Right lobe of liver (tissue), 4 donors: ENCODE results near the gene MC2R.

Source experiments
- POLR2A ChIP-seq: fragments of 450-650 bp; IDR thresholded peaks from one replicate; pipeline ENCODE4 v1.6.1; 2017; ENCODE audit warnings: antibody characterized with exemption, mild to moderate bottlenecking
- TF ChIP-seq, protein P1 (sequence below), 4 donors: fragments of 200-600 bp in 3 of 4; fragments of 450-650 bp in 1 of 4; IDR thresholded peaks; one replicate each; pipeline versions ENCODE4 v1.5.1 to v1.8.0; 2016 to 2022; ENCODE audit warnings: antibody characterized with exemption in 4 of 4, mild to moderate bottlenecking in 2 of 4
- donor health status: DM: no; HTN: no; CAD: no.
- donor health status: DM: no; HTN: no; CAD: no.
- donor health status: DM: no; HTN: yes; CAD: no.

DNA sequence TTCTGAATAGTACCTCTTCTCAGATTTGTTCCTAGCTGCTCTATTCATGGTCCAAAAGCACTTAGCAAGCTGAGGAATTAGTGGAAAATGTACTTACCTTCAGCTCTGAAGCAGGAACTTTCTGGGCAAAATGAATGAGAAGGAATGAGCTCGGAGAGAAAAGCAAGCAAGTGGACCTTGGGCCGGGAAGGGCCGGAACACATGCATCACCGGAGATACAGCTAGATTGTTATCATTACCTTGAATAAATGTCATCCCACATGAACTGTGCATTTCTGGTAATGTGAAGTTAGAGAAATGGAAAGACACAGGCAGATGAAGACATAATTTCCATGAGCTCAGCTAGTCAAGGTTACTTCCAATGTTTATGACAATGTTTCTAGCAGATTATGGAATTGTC, at the start of gene MC2R:
- TF ChIP-seq POLR2A = no peak
- TF ChIP-seq, protein P1, sequence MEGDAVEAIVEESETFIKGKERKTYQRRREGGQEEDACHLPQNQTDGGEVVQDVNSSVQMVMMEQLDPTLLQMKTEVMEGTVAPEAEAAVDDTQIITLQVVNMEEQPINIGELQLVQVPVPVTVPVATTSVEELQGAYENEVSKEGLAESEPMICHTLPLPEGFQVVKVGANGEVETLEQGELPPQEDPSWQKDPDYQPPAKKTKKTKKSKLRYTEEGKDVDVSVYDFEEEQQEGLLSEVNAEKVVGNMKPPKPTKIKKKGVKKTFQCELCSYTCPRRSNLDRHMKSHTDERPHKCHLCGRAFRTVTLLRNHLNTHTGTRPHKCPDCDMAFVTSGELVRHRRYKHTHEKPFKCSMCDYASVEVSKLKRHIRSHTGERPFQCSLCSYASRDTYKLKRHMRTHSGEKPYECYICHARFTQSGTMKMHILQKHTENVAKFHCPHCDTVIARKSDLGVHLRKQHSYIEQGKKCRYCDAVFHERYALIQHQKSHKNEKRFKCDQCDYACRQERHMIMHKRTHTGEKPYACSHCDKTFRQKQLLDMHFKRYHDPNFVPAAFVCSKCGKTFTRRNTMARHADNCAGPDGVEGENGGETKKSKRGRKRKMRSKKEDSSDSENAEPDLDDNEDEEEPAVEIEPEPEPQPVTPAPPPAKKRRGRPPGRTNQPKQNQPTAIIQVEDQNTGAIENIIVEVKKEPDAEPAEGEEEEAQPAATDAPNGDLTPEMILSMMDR (IDR thresholded peaks at IDR 0.05) = no peak
